ENCODE measurements around the gene STEAP4.

Gene STEAP4

DNA sequence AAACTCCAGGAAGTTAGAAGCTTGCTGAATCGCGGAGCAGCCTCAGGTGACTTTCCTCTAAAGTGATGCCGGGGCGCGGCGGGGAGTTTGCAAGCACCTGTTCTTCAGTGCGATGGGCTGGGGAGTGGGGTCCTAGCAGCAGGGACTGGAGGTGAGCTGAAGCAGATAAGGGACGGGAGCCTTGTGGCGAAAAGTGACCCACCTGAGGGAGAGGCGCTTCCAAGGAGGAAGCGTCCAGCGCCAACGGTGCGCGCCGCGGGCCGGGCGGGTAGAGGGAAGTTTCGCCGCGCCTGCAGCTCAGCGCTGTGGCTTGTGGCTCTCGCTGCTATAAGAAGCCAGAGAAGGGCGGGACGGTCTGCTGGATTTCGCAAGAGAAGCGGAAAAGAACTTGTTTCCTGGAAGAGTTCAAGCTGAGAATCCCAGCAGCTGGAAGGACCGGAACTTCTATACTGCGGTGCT lies at the start of gene STEAP4:
Gene STEAP4 (minus strand): TSS at position 305 of the 459 bp plus-strand sequence. CDS start 22,625 bp downstream, outside the sequence.
- DNase-seq = no peak

DNA sequence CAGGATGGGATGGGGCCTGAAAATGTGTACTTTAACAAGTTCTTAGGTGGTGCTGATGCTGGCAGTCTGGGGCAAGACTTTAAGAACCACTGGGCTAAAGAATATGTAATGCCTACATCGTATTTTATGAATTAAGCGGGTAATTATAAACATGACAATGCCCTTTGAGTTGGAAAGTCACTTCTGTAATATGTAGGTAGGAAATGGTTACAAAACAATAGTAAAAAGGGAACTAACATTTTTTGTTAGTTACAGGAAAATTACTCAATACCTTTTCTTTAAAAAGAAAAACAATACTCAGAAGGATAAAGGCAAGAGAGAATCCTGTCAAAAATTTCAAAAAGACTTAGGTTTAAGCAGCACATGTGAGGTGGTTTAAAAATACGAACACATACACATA lies 48.3 kb upstream of the STEAP4 start:
- DNase-seq = no peak

DNA sequence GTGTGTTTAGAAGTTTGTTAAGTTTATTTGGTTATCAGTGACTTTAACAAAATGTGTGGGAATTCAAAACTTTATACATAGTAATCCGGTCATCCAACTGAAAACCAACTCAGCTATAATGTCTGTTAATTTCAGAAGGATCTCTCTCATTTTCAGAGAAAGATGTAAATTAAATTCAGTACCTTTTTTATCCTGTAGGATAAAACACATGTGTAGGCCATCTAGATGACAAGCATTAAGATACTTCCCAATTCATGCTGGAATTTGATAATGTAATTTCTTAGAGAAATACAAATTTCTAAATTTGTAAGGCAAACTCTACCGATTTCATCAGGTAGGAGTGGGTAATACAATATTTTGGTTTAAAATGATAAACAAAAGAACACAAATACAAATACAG lies 43.4 kb upstream of the STEAP4 start:
- no peak for DNase-seq

DNA sequence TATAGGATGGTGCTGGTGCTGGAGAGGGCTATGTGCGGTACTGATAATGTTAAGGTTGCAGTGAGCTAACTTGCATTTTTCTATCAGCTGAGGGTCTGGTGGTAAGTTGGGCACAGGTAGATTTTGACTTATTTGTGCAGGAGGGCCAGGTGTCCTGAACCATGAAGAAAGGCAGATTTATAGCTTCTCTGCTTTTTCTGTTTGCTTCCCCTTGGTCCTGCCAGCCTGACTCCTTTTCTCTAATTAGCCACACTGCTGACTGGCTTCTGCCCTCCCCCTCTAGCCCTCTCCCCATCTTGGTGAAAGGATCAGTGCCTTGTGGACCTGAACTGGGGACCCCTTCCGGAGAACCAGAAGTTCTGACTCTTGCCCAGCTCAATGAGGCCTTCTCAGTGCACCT lies 40.8 kb upstream of the STEAP4 start:
- no peak for DNase-seq

DNA sequence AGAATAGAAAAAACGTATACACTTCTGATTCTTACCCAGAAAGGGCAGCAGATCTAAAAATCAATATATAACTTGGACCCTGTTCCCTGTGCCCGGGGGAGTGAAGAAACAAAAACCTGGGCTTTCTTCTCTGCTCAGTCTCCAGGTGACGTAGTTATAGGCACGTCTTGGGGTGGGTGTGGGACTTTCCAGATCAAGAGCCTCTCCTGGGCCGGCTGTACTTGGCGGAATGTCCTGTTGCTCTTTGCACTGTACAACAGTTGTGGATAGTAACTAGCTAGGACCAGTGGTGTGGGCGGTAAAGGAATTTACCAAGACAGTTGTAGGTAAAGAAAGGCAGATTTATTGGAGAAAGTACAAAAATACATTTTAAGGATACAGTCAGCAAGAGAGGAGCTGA lies 40.4 kb upstream of the STEAP4 start:
- no peak for DNase-seq

DNA sequence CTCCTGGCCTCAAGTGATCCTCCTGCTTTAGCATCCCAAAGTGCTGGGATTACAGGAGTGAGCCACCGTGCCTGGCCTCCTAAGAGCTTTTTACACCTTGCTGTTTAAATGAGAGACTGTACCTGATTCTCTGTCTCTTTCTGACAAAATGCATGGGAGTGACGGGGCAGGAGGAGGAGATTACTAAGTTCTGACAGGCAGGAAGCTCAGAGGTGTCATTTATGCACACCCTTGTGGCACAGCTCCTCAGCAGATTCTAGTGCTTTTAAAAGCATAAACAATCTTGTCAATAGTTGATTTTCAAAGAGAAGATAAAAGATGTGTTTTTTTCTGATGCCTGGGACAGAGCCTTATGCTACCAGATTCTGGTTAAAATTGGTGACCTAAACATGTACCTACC lies 39.7 kb upstream of the STEAP4 start:
- DNase-seq = no peak

DNA sequence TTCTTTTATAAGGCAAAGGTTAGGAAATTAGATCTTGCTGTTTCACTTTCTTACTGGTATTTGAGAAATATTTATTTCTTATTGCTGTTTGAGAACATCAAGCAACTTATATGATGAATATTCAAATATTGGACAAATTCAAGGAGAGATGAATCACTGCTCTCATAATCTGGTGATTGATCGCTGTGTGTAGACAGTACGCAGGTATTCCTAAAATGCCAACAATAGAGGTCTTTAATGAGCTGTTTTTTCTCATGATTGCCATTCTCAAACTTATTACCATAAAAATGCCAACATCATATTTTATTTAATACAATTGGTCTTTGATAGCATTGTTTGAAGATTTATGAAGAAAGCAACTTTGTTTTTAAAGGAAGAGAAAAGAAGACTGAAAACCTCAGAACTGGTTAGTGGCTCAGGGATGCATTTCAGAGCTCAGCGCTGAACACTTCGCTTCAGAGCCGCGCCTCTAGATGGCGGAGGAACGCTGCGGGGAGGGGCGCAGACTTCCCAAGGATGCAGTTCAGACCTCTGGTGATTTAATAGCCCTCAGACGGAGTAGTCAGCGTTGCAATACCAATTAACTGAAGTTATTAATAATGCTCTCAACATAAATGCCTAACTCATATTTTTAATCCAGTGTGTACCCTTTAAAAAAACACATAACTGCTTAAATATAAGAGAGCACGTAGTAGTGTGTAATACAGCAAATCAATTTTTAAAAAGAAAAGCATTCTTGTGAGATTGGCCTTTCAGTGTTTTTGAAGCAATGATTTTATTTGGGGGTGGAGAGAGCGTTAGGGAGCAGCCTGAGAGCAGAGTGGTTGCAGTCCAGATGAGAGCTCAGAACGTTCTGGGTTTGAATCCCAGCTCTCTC lies 38.5 kb upstream of the STEAP4 start:
- DNase-seq = peak; percentile 11 to 17

DNA sequence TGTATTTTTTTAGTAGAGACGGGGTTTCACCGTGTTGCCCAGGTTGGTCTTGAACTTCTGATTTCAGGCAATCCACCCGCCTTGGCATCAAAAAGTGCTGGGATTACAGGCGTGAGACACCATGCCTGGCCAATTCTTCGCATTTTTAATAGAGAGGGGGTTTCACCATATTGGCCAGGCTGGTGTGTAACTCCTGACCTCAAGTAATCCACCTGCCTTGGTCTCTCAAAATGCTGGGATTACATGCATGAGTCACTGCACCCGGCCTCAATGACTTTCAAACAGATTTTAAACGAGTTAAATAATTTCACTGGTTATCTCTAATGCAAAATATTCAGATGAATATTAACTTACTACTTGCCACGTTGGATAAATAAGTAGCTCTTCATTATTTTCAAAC lies 37.6 kb upstream of the STEAP4 start:
- no peak for DNase-seq

DNA sequence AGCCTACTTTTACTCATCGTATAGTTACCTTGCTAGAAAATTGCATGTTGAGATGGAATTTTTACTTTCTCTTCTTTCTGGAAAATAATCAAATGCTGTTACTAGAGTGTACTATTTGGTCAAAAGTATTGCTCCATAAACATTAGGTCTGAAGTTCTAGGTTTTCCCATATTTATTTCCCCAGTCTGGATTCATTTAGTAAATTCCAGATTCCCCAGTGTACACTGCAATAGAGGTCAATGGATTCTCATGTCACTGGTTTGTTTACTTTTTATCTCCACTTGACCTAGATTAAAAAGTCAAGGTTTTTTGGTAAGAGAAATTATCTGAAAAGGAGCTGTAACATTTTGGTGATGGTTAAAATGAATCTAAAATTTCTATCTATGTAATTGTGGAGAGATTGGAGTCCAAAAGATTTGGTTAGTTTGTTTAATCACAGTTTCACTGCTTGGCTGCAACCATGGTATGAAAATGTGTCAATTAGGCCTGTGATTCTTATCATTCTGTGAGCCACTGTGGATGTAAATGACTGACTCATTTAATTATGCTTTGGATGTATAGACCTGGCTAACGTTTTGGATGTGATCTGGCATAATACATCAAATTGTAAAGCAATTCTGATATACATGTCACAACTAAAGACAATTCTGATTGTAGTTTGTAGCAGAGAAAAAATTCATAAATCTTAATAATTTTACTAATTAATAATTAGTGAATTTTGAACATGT lies 32.7 kb upstream of the STEAP4 start:
- no peak for DNase-seq

DNA sequence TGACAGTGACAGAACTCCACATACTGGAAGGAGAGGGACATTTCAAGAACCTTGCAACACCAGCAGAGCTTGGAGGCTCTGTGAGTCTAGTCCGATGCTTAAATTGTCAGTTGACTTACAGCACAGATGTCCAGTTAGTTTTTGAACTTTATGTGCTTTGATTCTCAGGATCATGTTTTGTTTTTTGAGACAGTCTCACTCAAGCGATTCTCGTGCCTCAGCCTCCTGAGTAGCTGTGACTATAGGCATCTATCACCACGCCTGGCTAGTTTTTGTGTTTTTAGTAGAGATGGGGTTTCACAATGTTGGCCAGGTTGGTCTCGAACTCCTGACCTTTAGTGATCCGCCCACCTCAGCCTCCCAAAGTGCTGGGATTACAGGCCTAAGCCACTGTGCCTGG lies 31.8 kb upstream of the STEAP4 start:
- no peak for DNase-seq

DNA sequence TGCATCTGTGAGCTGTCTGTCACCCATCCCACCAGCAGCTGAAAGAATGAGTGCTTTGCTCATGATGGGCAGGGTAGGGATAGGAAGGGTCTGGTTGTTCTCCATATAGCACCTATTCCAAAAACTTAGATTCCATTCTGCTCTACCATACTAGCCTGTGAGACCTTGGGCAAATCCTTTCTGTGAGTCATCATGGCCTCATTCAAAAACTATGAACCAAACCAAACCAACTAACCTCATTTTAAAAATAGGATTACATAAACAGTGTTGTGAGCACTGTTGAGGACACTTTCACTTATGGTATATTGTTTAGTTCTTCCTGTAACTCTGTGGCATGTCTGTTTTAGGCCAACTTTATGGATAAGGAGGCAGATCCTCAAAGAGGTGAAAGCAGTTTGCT lies 30.9 kb upstream of the STEAP4 start:
- no peak for DNase-seq

DNA sequence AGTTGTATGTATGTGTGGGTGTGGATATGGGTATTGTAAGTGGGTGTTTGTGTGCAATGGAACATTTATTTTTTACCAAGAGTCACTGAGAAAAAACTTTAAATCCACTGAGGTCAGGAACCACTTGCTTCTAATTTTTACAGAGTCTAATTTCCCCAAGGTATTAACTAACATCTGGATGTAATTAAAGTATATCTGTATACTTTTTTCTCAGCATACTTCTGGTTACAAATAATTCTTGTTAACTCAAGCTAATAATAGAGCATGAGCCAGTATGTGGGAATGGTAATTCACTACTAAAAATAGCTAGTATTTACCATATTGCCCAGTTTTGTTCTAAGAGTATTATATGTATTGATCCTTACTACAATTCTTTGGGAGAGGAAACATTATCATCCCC lies 24.6 kb upstream of the STEAP4 start:
- no peak for DNase-seq

DNA sequence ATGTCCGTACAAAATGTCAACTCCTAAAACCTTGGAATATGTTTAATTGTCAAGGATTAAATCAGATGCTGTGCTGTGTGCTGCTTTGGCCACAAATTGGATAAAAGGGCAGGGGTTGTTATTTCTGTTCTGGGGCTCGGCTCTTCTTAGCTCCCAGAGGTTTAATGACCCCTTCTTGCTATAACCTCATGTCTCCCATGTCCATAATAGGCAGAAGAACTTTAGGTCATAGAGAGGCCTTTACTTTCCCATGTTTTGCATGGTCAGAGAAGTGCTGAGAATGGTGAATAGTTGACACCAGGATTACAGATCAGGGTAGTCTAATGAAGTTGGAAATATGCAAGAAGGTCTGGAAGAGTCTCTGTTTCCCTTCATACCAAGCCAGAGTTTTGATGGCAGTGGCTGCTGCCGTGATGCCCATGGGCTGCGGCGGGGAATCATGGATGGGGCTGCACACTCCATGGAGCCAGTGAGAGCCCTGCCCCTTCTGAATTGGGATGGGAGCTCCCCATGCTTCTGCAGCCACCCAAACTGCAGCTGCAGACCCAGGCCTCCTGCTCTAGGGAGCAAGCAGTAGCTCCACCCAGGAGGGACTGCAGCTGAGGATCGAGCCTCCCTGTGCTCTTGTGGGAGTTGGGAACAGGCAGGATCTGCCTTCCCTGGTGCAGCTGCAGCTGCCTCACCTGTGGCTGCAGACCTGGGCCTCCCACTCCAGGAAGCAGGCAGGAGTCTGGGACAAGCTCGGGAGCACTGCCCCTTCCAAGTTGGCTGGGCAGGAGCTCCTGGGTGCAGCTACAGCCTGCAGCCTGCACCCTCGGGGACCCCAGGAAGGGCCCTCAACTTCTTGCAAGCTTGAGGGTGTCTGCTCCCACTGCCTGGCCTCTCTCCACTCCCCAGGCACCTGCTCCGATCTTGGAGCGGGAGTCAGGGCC lies 23.1 kb upstream of the STEAP4 start:
- DNase-seq = no peak

DNA sequence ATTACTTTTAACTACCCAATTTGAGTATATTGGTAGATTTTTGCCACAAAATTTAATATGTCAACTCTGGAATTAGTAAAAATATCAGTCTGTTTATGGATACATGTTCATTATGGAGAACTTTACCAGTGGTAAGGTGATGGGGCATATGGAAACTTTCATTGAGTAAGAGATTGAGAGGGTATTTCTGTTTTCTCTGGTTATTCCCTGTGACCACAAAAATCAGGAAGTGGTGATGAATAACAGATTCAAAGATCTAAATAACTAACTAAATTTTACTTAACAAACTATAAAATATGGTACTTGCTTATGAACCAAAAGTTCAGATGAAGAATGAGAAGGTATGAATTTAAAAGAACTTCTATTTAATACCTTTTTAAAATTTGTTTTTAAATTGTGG lies 22.1 kb upstream of the STEAP4 start:
- no peak for DNase-seq

DNA sequence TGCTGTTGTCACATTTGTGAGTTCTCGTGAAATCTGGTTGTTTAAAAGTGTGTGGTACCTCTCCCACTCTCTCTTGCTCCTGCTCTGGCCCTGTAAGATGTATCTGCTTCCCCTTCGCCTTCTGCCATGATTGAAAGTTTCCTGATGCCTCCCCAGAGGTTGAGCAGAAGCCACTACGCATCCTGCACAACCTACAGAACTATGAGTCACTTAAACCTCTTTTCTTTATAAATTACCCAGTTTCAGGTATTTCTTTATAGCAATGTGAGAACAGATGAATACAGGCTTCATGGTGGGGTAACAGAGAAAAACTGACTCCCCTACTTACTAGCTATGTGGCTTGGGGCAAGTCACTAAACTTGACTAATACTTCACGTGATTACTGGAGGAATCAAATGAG lies 18.0 kb upstream of the STEAP4 start:
- no peak for DNase-seq

DNA sequence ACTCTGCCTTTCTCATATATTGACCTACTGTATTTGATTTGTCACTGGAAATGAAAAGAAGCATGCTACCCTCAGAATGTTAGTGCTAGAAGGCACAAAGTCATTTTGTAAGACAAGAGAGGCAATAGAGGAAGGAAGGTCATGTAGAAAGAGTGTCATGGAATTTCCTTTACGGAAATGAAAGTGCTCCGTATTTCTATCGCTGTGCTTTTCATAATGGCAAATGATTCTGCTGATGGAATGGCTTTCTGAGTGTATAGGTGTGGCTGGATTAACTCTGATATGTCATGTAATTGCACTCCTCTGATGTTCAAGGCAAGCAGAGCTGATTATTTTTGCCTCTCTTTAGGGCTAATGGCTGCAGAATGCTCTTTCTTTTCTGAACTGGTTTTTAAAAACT lies 15.5 kb upstream of the STEAP4 start:
- no peak for DNase-seq

DNA sequence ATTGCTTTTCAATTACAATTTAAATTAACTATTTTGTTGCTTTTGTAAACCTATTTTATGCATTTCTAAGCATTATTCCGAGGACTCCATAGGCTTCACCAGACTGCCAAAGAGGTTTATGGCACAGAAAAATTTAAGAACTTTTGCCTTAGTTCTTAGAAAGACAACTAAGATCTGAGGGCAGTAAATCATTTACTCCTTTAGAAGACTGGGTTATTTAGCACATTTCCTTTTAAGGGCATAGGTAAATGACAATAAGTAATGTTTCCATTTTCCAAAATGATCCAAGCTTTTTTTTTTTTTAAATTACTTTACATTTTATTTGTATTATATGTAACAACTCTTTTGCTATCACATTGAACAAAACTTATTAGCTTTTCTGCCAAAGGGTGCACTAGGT lies 15.0 kb upstream of the STEAP4 start:
- no peak for DNase-seq

DNA sequence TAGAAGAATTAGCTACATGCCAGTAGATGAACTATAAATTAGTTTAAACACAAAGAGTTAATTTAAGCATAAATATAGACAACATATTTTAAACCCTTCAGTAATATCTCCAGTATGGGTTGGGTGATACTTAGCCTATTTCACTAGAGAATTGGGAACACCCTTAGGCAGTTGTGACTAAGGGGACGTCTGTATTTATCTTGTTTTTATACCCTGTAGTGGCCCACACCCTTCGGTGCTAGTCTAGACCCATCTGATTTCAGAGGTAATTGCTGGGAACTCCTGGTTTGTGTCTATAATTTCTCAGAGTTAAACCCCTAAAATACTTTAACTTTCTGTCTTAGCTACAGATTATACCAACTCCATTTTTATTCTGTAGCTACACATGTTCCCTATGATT lies 11.5 kb upstream of the STEAP4 start:
- no peak for DNase-seq

DNA sequence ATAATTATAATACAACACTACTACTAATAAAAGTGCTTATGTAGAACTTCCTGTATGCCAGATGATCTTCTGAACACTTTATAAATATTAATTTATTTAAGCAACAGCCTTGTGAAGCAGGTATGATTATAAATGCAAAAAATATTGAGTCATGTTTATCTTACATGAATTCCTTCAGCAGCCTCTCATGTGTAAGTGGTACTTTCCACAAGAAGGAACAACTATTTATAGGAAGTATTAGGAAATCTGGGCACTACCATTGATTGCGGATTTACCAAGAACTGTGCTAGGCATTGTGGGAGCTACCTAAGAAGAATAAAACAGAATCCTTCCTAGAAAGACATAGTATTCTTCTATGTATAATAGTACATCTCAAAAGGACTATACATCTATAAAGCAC lies 10.7 kb upstream of the STEAP4 start:
- no peak for DNase-seq

DNA sequence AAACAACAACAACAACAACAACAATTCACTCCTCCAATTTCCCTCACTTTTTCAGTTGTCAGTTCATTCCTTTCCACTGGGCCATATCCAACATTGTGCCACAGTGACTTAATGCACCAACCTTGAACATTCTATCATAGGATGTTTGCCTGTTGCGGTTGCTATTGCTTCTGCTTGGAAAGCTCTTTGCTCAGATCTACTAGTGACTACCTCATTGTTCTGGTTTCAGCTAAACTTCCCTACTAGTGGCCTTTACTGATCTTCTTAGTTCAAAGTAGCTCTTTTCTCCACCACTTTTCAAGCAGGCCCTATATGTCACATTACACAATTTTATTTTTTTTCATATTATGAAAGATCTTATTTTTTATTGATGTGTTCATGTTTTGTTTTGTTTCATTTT lies 9.8 kb upstream of the STEAP4 start:
- DNase-seq = no peak

DNA sequence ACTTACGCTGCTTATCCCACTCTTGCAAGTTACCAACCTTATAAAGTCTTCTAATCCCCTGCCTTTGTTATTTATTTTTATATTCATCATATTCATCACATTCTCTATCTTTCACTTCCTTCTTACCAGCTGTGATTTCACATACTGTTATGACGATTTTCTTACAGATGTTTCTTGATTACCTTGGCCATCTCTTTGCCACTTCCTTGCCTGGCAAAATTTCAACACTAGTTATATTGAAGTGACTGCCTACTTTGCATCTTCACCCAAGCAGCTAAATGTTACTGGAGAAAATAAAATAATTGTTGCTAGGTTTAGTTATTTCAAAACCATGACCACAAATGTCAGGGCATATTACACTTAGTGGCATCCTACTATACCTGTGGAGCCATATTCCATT lies 8.8 kb upstream of the STEAP4 start:
- no peak for DNase-seq

DNA sequence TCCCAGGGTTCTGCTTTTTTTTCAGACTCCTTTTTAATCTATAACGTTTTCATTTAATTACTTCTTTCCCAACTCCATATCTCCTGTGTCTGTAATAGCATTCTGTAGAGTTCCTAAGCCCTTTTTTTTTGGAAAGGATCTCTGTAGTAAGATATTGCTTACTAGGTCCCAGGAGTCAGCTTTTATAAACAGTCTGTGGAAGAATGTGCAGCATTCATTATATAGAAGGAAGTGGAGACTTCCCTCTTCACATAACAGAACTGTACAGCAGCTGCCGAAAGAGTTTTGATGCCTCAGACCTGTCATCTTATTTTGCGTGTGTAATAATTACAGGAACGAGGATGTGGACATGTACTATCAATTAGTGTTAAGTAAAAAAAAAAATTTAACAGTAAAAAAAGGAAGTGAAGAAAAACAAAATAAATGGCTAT lies 7.4 kb upstream of the STEAP4 start:
- no peak for DNase-seq

DNA sequence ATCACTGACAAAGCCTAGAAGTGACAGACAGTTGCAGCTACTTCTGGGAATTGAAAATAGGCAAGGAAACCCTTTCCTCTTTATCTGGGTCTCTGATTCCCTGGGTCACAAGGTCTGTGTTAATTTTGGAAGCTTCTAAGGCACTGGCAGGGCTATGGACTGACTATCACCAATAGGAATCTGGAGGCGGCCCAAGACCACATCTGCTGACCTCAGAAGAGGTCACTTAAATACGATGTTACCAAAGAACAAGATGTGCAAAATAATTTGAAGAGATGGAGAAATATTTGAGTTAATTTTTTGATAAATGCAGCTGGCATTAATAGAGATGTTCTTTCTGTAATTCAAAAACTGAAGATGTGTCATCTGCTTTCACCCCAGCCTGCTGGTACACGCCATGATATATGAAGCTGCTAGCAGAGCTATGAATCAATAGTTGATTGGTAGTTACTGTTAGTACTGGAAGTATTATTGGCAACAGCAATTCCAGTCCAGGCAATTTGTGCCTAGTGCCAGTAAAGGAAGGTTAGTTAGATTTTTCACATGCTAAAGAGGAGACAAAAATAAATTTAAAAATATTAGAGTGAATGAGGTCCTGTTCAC lies 5.5 kb upstream of the STEAP4 start:
- DNase-seq = no peak

Data from SHP77 (cell line).